Ovary (tissue), 9 donors: ENCODE data around the gene ALLC. TPM values are rescaled to one million over a fixed set of nuclear protein-coding genes. Genes with fewer than 3 reads are reported as not detected.
"Not testable (repeated sequence)": the region's sequence is repeated elsewhere in the genome, so short reads cannot be mapped to it uniquely, and the experiment has no call there.

Experiments used
- DNase-seq, 5 donors: peaks; one replicate each; pipeline ENCODE4 v3.0.0-alpha.2; 2019 to 2020
- H3K27ac ChIP-seq, 2 donors: fragments of 200-600 bp; one replicate each; pipeline versions ENCODE4 v1.5.1 to v1.8.0; 2019 to 2022
- H3K27me3 ChIP-seq: fragments of 200-600 bp; one replicate; pipeline ENCODE4 v1.8.0; 2022
- H3K36me3 ChIP-seq: fragments of 200-600 bp; sonication (generic); one replicate; pipeline ENCODE4 v1.5.1; 2019
- H3K4me1 ChIP-seq: one replicate; pipeline ENCODE4 v1.8.1; 2013; ENCODE audit warnings: mild to moderate bottlenecking, moderate library complexity; ENCODE audit not compliant: insufficient read depth
- H3K4me3 ChIP-seq: fragments of 200-600 bp; sonication (generic); one replicate; pipeline ENCODE4 v1.5.1; 2017
- H3K9me3 ChIP-seq, 2 donors: fragments of 200-600 bp in 1 of 2; sonication (generic) in 1 of 2; one replicate each; pipeline versions ENCODE4 v1.5.1 to v1.8.1; 2013 to 2019; ENCODE audit warnings: mild to moderate bottlenecking in 1 of 2, moderate library complexity in 1 of 2
- EP300 ChIP-seq: sonication (generic); formaldehyde crosslinking; IDR thresholded peaks from one replicate; pipeline ENCODE4 v1.6.1; 2017; ENCODE audit warnings: antibody characterized with exemption
- POLR2A ChIP-seq: fragments of 450-650 bp; IDR thresholded peaks from one replicate; pipeline ENCODE4 v1.6.1; 2017; ENCODE audit warnings: antibody characterized with exemption, mild to moderate bottlenecking, moderate library complexity
- WGBS, 3 donors: extraction: QIAGEN DNeasy Blood & Tissue Kit in 1 of 3; methylation state at CpG; one replicate each; pipeline versions ENCODE4 v1.1.5 to v1.1.7; 2013 to 2017; 5-methylcytosine and 5-hydroxymethylcytosine counted together
- intact Hi-C, 4 donors: fragments of 100-400 bp; cut with DNase I; formaldehyde crosslinking; loops; one replicate each; pipeline versions ENCODE4 v1.11.0 to v1.15.1; 2022 to 2023
- polyA plus RNA-seq, 2 donors: library from polyadenylated mRNA; stranded (reverse); fragments of 200-250 nt in 1 of 2; fragments of 350-450 nt in 1 of 2; fragmentation: Illumina TruSeq in 1 of 2; extraction: RNeasy Lipid Tissue Mini Kit (QIAGEN cat#74804) in 1 of 2; gene quantifications; one replicate each; pipeline ENCODE4 v1.2.3, GENCODE V29; 2013 to 2014
- total RNA-seq, 7 donors: library from RNA; depleted of rRNA in 2 of 7; stranded (reverse); fragments of >200 nt in 2 of 7; fragmentation: NEBNext Ultra II Directional in 3 of 7; extraction: Animal tissue kit (Norgen Biotek cat#: 25700) in 3 of 7; gene quantifications; one replicate each; pipeline versions ENCODE4 v1.1.0 to v1.2.4, GENCODE V29; 2016 to 2023
- TF ChIP-seq, protein P1 (sequence below), 3 donors: fragments of 450-650 bp in 2 of 3; fragments of 200-600 bp in 1 of 3; IDR thresholded peaks; one replicate each; pipeline versions ENCODE4 v1.5.1 to v1.8.0; 2016 to 2022; ENCODE audit warnings: antibody characterized with exemption in 3 of 3, mild to moderate bottlenecking in 1 of 3
- donor health status: DM: no; HTN: no; CAD: no; lungs with moderate emphysema.
- donor health status: DM: no; HTN: no; CAD: no.
- donor health status: Bipolar disorder and iron deficiency.
- donor health status: DM: yes; HTN: yes; CAD: no.
- donor health status: DM: no; HTN: no; CAD: no.
- donor health status: DM: yes; HTN: yes; CAD: no.

Gene ALLC
- total and polyA plus RNA-seq, 9 donors: 0.20 to 1.2 (median 0.76) TPM; not detected in 5

DNA sequence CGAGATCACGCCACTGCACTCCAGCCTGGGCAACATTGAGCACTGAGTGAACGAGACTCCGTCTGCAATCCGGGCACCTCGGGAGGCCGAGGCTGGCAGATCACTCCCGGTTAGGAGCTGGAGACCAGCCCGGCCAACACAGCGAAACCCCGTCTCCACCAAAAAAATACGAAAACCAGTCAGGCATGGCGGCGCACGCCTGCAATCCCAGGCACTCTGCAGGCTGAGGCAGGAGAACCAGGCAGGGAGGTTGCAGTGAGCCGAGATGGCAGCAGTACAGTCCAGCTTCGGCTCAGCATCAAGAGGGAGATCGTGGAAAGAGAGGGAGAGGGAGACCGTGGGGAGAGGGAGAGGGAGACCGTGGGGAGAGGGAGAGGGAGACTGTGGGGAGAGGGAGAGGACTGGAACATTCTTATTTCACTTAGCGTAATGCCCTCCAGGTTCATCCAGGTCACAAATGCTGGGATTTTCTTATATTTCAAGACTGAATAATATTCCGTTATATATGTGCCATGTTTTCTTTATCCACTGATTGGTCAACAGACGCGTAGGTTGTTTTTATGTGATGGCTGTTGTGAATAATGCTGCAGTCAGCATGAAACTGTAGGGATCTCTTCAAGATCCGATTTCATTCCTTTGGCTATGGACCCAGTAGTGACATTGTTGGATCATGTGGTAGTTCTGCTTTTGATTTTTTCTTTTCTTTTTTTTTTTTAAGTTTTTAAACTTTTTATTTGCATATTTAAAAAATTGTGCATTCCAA lies 41.4 kb upstream of the ALLC start:
- H3K36me3 ChIP-seq, H3K9me3 ChIP-seq, H3K4me3 ChIP-seq, H3K27me3 ChIP-seq, H3K27ac ChIP-seq, intact Hi-C loops, H3K4me1 ChIP-seq: not testable (repeated sequence)
- 96 to 98% (median 97%) methylated on average over 25 of the region's 25 CpGs for WGBS, 3 donors
- DNase-seq: peak in 2 of 5 donors; percentile 10 to 19

DNA sequence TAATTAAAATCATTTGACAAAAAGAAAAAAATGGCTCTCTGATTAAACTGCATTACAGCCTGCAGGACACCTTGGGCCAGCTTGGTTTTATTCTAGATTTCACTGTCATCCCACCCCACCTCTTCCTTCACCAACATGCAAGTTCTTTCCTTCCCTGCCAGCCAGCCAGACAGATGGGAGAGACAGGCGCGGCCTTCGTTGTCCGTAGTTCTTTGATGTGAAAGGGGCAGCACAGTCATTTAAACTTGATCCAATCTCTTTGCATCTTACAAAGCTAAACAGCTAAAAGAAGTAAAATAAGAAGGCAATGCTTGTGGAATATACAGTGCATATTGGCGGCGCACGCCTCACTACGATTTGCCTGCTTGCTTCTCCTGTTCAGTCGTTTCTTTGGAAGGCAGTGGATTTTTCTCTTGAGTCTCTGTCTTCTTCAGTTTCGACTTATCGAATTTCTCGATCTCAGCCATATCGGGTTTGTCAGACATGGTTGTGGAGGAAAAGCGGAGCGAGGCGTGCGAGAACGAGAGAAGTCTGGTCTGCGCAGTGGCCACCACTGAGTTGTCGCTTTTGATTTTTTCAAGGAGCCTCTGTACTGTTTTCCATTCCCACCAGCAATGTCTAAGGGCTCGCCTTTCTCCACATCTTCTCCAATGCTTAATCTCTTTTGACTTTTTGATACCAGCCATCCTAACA lies 40.7 kb upstream of the ALLC start:
- WGBS, 3 donors: 96 to 98% (median 97%) methylated on average over 21 of the region's 21 CpGs
- no peak for TF ChIP-seq POLR2A
- TF ChIP-seq, protein P1, sequence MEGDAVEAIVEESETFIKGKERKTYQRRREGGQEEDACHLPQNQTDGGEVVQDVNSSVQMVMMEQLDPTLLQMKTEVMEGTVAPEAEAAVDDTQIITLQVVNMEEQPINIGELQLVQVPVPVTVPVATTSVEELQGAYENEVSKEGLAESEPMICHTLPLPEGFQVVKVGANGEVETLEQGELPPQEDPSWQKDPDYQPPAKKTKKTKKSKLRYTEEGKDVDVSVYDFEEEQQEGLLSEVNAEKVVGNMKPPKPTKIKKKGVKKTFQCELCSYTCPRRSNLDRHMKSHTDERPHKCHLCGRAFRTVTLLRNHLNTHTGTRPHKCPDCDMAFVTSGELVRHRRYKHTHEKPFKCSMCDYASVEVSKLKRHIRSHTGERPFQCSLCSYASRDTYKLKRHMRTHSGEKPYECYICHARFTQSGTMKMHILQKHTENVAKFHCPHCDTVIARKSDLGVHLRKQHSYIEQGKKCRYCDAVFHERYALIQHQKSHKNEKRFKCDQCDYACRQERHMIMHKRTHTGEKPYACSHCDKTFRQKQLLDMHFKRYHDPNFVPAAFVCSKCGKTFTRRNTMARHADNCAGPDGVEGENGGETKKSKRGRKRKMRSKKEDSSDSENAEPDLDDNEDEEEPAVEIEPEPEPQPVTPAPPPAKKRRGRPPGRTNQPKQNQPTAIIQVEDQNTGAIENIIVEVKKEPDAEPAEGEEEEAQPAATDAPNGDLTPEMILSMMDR (IDR thresholded peaks at IDR 0.05): no peak
- no peak for TF ChIP-seq EP300
- peak in 1 of 5 donors; percentile 9 for DNase-seq
- H3K9me3 ChIP-seq: no peaks in the 10 kb centered on the region
- no peak overlapping the region for H3K27ac ChIP-seq
- no peaks in the 10 kb centered on the region for H3K27me3 ChIP-seq
- intact Hi-C loops: no loop called here
- H3K4me3 ChIP-seq: no peak overlapping the region
- no peaks in the 10 kb centered on the region for H3K36me3 ChIP-seq
- H3K4me1 ChIP-seq: peaks cover 1% of the 10 kb centered on the region

DNA sequence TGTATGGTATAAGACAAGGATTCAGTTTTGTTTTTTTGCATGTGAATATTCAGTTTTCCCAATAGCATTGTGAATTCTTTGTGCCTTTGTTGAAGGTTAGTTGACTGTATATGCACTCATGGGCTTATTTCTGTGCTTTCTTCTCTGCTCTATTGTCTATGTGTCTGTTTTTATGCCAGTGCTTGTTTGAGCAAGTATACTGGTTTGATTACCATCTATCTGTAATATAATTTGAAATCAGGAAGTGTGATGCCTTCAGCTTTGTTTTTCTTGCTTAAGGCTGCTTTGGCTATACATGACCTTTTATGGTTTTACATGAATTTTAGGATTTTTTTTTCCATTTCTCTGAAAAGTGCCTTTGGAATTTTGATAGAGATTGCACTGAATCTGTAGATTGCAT lies 39.6 kb upstream of the ALLC start:
- TF ChIP-seq EP300 (no peak), POLR2A (no peak)
- Histone ChIP-seq H3K4me1 (peaks cover 1% of the 10 kb centered on the region), H3K36me3 (no peaks in the 10 kb centered on the region), H3K27ac (no peak overlapping the region), H3K9me3 (no peaks in the 10 kb centered on the region), H3K27me3 (no peaks in the 10 kb centered on the region), H3K4me3 (no peak overlapping the region)
- intact Hi-C loops: no loop called here
- no peak for DNase-seq

DNA sequence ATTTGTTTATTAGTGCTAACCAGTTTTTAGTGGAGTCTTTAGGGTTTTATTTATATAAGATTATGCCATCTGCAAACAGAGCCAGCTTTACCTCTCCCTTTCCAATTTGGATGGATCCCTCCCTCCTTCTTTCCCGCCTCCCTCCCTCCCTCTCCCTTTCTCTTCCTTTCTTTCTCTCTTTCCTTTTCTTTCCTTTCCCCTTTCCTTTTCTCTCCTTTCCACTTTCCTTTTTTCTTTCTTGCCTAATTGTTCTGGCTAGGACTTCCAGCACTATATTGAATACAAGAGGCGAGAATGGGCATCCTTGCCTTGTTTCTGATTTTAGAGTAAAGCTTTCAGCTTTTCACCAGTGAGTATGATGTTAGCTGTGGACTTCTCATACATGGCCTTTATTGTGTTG lies 39.0 kb upstream of the ALLC start:
- intact Hi-C loops: no loop called here
- WGBS, 3 donors: 90 to 99% (median 94%) methylated on average over 2 of the region's 2 CpGs

DNA sequence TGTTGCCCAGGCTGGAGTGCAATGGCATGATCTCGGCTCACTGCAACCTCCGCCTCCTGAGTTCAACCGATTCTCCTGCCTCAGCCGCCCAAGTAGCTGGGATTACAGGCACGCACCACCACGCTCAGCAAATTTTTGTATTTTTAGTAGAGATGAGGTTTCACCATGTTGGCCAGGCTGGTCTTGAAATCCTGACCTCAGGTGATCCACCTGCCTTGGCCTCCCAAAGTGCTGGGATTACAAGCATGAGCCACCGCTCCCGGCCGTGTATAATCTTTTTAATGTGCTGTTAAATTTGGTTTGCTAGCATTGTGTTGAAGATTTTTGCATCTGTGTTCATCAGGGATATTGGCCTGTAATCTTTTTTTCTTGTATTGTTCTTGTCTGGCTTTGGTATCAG lies 38.3 kb upstream of the ALLC start:
- peak overlapping the region in 1 of 2 donors; percentile 30 for H3K27ac ChIP-seq
- H3K4me3 ChIP-seq, H3K27me3 ChIP-seq, H3K4me1 ChIP-seq, intact Hi-C loops, H3K9me3 ChIP-seq, H3K36me3 ChIP-seq: not testable (repeated sequence)
- 91 to 94% (median 93%) methylated on average over 9 of the region's 9 CpGs for WGBS, 3 donors
- peak in 3 of 5 donors; percentile 4 to 17 (median 7) for DNase-seq

More for the DNA sequence above, 39.0 kb upstream of the ALLC start:
- no peak for TF ChIP-seq POLR2A
- TF ChIP-seq EP300: no peak
- TF ChIP-seq, protein P1 (IDR thresholded peaks at IDR 0.05): no peak
- Histone ChIP-seq H3K9me3 (no peaks in the 10 kb centered on the region), H3K4me1 (peaks cover 1% of the 10 kb centered on the region), H3K4me3 (no peak overlapping the region), H3K27me3 (no peaks in the 10 kb centered on the region), H3K27ac (no peak overlapping the region), H3K36me3 (no peaks in the 10 kb centered on the region)
- DNase-seq: no peak

DNA sequence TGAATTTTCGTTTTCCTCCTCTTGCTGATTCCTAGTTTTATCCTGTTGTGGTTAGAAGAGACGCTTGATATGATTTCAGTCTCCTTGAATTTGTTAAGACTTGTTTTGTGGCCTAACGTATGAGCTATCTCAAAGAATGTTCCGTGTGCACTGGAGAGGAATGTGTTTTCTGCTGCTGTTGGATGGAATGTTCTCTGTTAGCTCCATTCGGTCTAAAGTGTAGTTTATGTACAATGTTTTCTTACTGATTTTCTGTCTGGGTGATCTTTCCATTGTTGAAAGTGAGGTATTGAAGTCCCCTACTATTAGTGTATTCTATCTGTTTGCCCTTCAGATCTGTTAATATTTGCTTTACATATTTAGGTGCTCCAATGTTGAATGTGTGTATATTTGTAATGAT lies 37.2 kb upstream of the ALLC start:
- no peaks in the 10 kb centered on the region for H3K9me3 ChIP-seq
- H3K27ac ChIP-seq: peak overlapping the region in 1 of 2 donors; percentile 58
- TF ChIP-seq POLR2A (no peak), EP300 (no peak)
- TF ChIP-seq, protein P1 (IDR thresholded peaks at IDR 0.05): no peak
- no peaks in the 10 kb centered on the region for H3K36me3 ChIP-seq
- WGBS, 3 donors: 9 to 40% (median 13%) methylated on average over 5 of the region's 5 CpGs
- H3K27me3 ChIP-seq: no peaks in the 10 kb centered on the region
- peak in 3 of 5 donors; percentile 4 to 5 (median 5) for DNase-seq
- no peak overlapping the region for H3K4me3 ChIP-seq
- intact Hi-C loops: no loop called here
- H3K4me1 ChIP-seq: peaks cover 3% of the 10 kb centered on the region
